ENCODE measurements around the gene BRD3.

The BRD3 gene

GRCh38 chr9:134045841-134046544 is 21.8 kb downstream of the BRD3 start:
- no peaks in the 10 kb centered on the region for H3K4me1 ChIP-seq (ENCODE audit: control insufficient read depth, insufficient read depth, low read length, poor library complexity, severe bottlenecking)
- H3K27ac ChIP-seq (ENCODE audit: low read depth, low read length, severe bottlenecking), result no peak overlapping the region
- H3K4me3 ChIP-seq (ENCODE audit: extremely low read depth, insufficient read depth, low read length, poor library complexity, severe bottlenecking), result no peak overlapping the region
- no peaks in the 10 kb centered on the region for H3K9me3 ChIP-seq (ENCODE audit: control insufficient read depth, low read length)
- 94 to 97% methylated on average over 22 to 26 of the region's 26 CpGs for WGBS, 2 experiments (ENCODE audit: insufficient coverage in 2 of 2)
- peaks cover 87% of the 10 kb centered on the region for H3K36me3 ChIP-seq (ENCODE audit: control insufficient read depth, insufficient read depth, low read length)

GRCh38 chr9:134044944-134045343 is 22.9 kb downstream of the BRD3 start:
- H3K27ac ChIP-seq (ENCODE audit: low read depth, low read length, severe bottlenecking), result no peak overlapping the region
- no peaks in the 10 kb centered on the region for H3K4me1 ChIP-seq (ENCODE audit: control insufficient read depth, insufficient read depth, low read length, poor library complexity, severe bottlenecking)
- no peak overlapping the region for H3K4me3 ChIP-seq (ENCODE audit: extremely low read depth, insufficient read depth, low read length, poor library complexity, severe bottlenecking)
- H3K36me3 ChIP-seq (ENCODE audit: control insufficient read depth, insufficient read depth, low read length), result peaks cover 87% of the 10 kb centered on the region
- no peaks in the 10 kb centered on the region for H3K9me3 ChIP-seq (ENCODE audit: control insufficient read depth, low read length)
- WGBS, 2 experiments (ENCODE audit: insufficient coverage in 2 of 2), result 97 to 99% methylated on average over 10 to 12 of the region's 12 CpGs

- H3K9me3 ChIP-seq (ENCODE audit: control insufficient read depth, low read length), result no peaks in the 10 kb centered on the region
- WGBS, 2 experiments (ENCODE audit: insufficient coverage in 2 of 2), result 90 to 94% methylated on average over 9 to 11 of the region's 11 CpGs
- no peaks in the 10 kb centered on the region for H3K4me1 ChIP-seq (ENCODE audit: control insufficient read depth, insufficient read depth, low read length, poor library complexity, severe bottlenecking)
- H3K36me3 ChIP-seq (ENCODE audit: control insufficient read depth, insufficient read depth, low read length), result peaks cover 91% of the 10 kb centered on the region
- no peak overlapping the region for H3K4me3 ChIP-seq (ENCODE audit: extremely low read depth, insufficient read depth, low read length, poor library complexity, severe bottlenecking)
- H3K27ac ChIP-seq (ENCODE audit: low read depth, low read length, severe bottlenecking), result no peak overlapping the region
Observed at GRCh38 chr9:134043531-134043988, 24.3 kb downstream of the BRD3 start.

- 98 to 99% methylated on average over 9 to 16 of the region's 16 CpGs for WGBS, 2 experiments (ENCODE audit: insufficient coverage in 2 of 2)
- Histone ChIP-seq H3K4me1 (ENCODE audit: control insufficient read depth, insufficient read depth, low read length, poor library complexity, severe bottlenecking) (no peaks in the 10 kb centered on the region), H3K36me3 (ENCODE audit: control insufficient read depth, insufficient read depth, low read length) (peaks cover 92% of the 10 kb centered on the region), H3K4me3 (ENCODE audit: extremely low read depth, insufficient read depth, low read length, poor library complexity, severe bottlenecking) (no peak overlapping the region), H3K9me3 (ENCODE audit: control insufficient read depth, low read length) (no peaks in the 10 kb centered on the region), H3K27ac (ENCODE audit: low read depth, low read length, severe bottlenecking) (no peak overlapping the region)
Observed at GRCh38 chr9:134041649-134041962, 26.2 kb downstream of the BRD3 start.

GRCh38 chr9:134040781-134041648 is 26.8 kb downstream of the BRD3 start:
- Histone ChIP-seq H3K4me3 (ENCODE audit: extremely low read depth, insufficient read depth, low read length, poor library complexity, severe bottlenecking) (no peak overlapping the region), H3K9me3 (ENCODE audit: control insufficient read depth, low read length) (no peaks in the 10 kb centered on the region), H3K4me1 (ENCODE audit: control insufficient read depth, insufficient read depth, low read length, poor library complexity, severe bottlenecking) (no peaks in the 10 kb centered on the region), H3K27ac (ENCODE audit: low read depth, low read length, severe bottlenecking) (no peak overlapping the region), H3K36me3 (ENCODE audit: control insufficient read depth, insufficient read depth, low read length) (peaks cover 94% of the 10 kb centered on the region)
- 92 to 98% methylated on average over 19 to 21 of the region's 21 CpGs for WGBS, 2 experiments (ENCODE audit: insufficient coverage in 2 of 2)

- H3K27ac ChIP-seq (ENCODE audit: low read depth, low read length, severe bottlenecking), result no peak overlapping the region
- 98 to 99% methylated on average over 12 to 17 of the region's 17 CpGs for WGBS, 2 experiments (ENCODE audit: insufficient coverage in 2 of 2)
- H3K36me3 ChIP-seq (ENCODE audit: control insufficient read depth, insufficient read depth, low read length), result peaks cover 93% of the 10 kb centered on the region
- H3K4me3 ChIP-seq (ENCODE audit: extremely low read depth, insufficient read depth, low read length, poor library complexity, severe bottlenecking), result no peak overlapping the region
- no peaks in the 10 kb centered on the region for H3K9me3 ChIP-seq (ENCODE audit: control insufficient read depth, low read length)
- no peaks in the 10 kb centered on the region for H3K4me1 ChIP-seq (ENCODE audit: control insufficient read depth, insufficient read depth, low read length, poor library complexity, severe bottlenecking)
Observed at GRCh38 chr9:134040176-134040565, 27.7 kb downstream of the BRD3 start.

- H3K4me1 ChIP-seq (ENCODE audit: control insufficient read depth, insufficient read depth, low read length, poor library complexity, severe bottlenecking), result no peaks in the 10 kb centered on the region
- WGBS, 2 experiments (ENCODE audit: insufficient coverage in 2 of 2), result 96% methylated on average over 19 to 20 of the region's 20 CpGs
- H3K27ac ChIP-seq (ENCODE audit: low read depth, low read length, severe bottlenecking), result no peak overlapping the region
- H3K9me3 ChIP-seq (ENCODE audit: control insufficient read depth, low read length), result no peaks in the 10 kb centered on the region
- H3K4me3 ChIP-seq (ENCODE audit: extremely low read depth, insufficient read depth, low read length, poor library complexity, severe bottlenecking), result no peak overlapping the region
- peaks cover 93% of the 10 kb centered on the region for H3K36me3 ChIP-seq (ENCODE audit: control insufficient read depth, insufficient read depth, low read length)
Observed at GRCh38 chr9:134039386-134040175, 28.2 kb downstream of the BRD3 start.

GRCh38 chr9:134037641-134038040 is 30.2 kb downstream of the BRD3 start:
- H3K4me3 ChIP-seq (ENCODE audit: extremely low read depth, insufficient read depth, low read length, poor library complexity, severe bottlenecking), result no peak overlapping the region
- no peaks in the 10 kb centered on the region for H3K9me3 ChIP-seq (ENCODE audit: control insufficient read depth, low read length)
- no peak overlapping the region for H3K27ac ChIP-seq (ENCODE audit: low read depth, low read length, severe bottlenecking)
- peaks cover 96% of the 10 kb centered on the region for H3K36me3 ChIP-seq (ENCODE audit: control insufficient read depth, insufficient read depth, low read length)
- H3K4me1 ChIP-seq (ENCODE audit: control insufficient read depth, insufficient read depth, low read length, poor library complexity, severe bottlenecking), result no peaks in the 10 kb centered on the region
- WGBS, 2 experiments (ENCODE audit: insufficient coverage in 2 of 2), result no CpG with 5 or more reads among the region's 2 CpGs

- peaks cover 98% of the 10 kb centered on the region for H3K36me3 ChIP-seq (ENCODE audit: control insufficient read depth, insufficient read depth, low read length)
Observed at GRCh38 chr9:134036130-134036529, 31.7 kb downstream of the BRD3 start.

GRCh38 chr9:134035041-134036039 is 32.5 kb downstream of the BRD3 start:
- H3K27ac ChIP-seq (ENCODE audit: low read depth, low read length, severe bottlenecking), result no peak overlapping the region
- H3K9me3 ChIP-seq (ENCODE audit: control insufficient read depth, low read length), result no peaks in the 10 kb centered on the region
- H3K4me1 ChIP-seq (ENCODE audit: control insufficient read depth, insufficient read depth, low read length, poor library complexity, severe bottlenecking), result no peaks in the 10 kb centered on the region
- 96 to 97% methylated on average over 24 to 28 of the region's 28 CpGs for WGBS, 2 experiments (ENCODE audit: insufficient coverage in 2 of 2)
- H3K4me3 ChIP-seq (ENCODE audit: extremely low read depth, insufficient read depth, low read length, poor library complexity, severe bottlenecking), result no peak overlapping the region
- peaks cover 98% of the 10 kb centered on the region for H3K36me3 ChIP-seq (ENCODE audit: control insufficient read depth, insufficient read depth, low read length)

More at GRCh38 chr9:134036130-134036529, 31.7 kb downstream of the BRD3 start:
- H3K27ac ChIP-seq (ENCODE audit: low read depth, low read length, severe bottlenecking), result no peak overlapping the region
- H3K9me3 ChIP-seq (ENCODE audit: control insufficient read depth, low read length), result no peaks in the 10 kb centered on the region
- H3K4me1 ChIP-seq (ENCODE audit: control insufficient read depth, insufficient read depth, low read length, poor library complexity, severe bottlenecking), result no peaks in the 10 kb centered on the region
- no peak overlapping the region for H3K4me3 ChIP-seq (ENCODE audit: extremely low read depth, insufficient read depth, low read length, poor library complexity, severe bottlenecking)
- 96 to 97% methylated on average over 14 of the region's 16 CpGs for WGBS, 2 experiments (ENCODE audit: insufficient coverage in 2 of 2)

All from mesodermal cell (in vitro differentiated cells).